ENCODE measurements around the gene CYB561D1. TPM values are rescaled to one million over a fixed set of nuclear protein-coding genes. Genes with fewer than 3 reads are reported as not detected.
A peak's percentile ranks its signal among the peaks of the same experiment; 100 is the strongest.

CYB561D1 gene
- total RNA-seq, 1 donor from 2014 or later: 5.0 TPM

- FAIRE-seq: no peak
These were observed 19.3 kb downstream of the CYB561D1 start for GRCh38 chr1:109513110-109513710.

GRCh38 chr1:109514846-109515245 is 21.0 kb downstream of the CYB561D1 start:
- TF ChIP-seq CTCF (IDR thresholded peaks at IDR 0.05; ENCODE audit: insufficient read depth, low read length, severe bottlenecking): no peak
- no peak for DNase-seq (ENCODE audit: low read depth)
- Histone ChIP-seq H3K36me3 (ENCODE audit: control insufficient read depth, insufficient read depth, low read length) (no peaks in the 10 kb centered on the region), H3K4me3 (ENCODE audit: low read depth, low read length) (no peak overlapping the region), H3K27me3 (ENCODE audit: control insufficient read depth, insufficient read depth, low read length) (peaks cover 2% of the 10 kb centered on the region)
- no peak for FAIRE-seq

More at GRCh38 chr1:109513110-109513710, 19.3 kb downstream of the CYB561D1 start:
- no peak for DNase-seq (ENCODE audit: low read depth)
- Histone ChIP-seq H3K36me3 (ENCODE audit: control insufficient read depth, insufficient read depth, low read length) (no peaks in the 10 kb centered on the region), H3K4me3 (ENCODE audit: low read depth, low read length) (no peak overlapping the region), H3K27me3 (ENCODE audit: control insufficient read depth, insufficient read depth, low read length) (peaks cover 4% of the 10 kb centered on the region)
- no peak for TF ChIP-seq CTCF (IDR thresholded peaks at IDR 0.05; ENCODE audit: insufficient read depth, low read length, severe bottlenecking)

- Histone ChIP-seq H3K4me3 (ENCODE audit: low read depth, low read length) (no peak overlapping the region), H3K27me3 (ENCODE audit: control insufficient read depth, insufficient read depth, low read length) (no peaks in the 10 kb centered on the region), H3K36me3 (ENCODE audit: control insufficient read depth, insufficient read depth, low read length) (no peaks in the 10 kb centered on the region)
- FAIRE-seq (no peak), DNase-seq (ENCODE audit: low read depth) (peak; percentile 21)
- TF ChIP-seq CTCF (IDR thresholded peaks at IDR 0.05; ENCODE audit: insufficient read depth, low read length, severe bottlenecking): no peak
These were observed 23.0 kb downstream of the CYB561D1 start for GRCh38 chr1:109516872-109517271.

- no peaks in the 10 kb centered on the region for H3K36me3 ChIP-seq (ENCODE audit: control insufficient read depth, insufficient read depth, low read length)
- TF ChIP-seq CTCF (IDR thresholded peaks at IDR 0.05; ENCODE audit: insufficient read depth, low read length, severe bottlenecking): no peak
- no peak for FAIRE-seq
- H3K4me3 ChIP-seq (ENCODE audit: low read depth, low read length): no peak overlapping the region
- no peaks in the 10 kb centered on the region for H3K27me3 ChIP-seq (ENCODE audit: control insufficient read depth, insufficient read depth, low read length)
- DNase-seq (ENCODE audit: low read depth): no peak
These were observed 23.4 kb downstream of the CYB561D1 start for GRCh38 chr1:109517337-109517736.

GRCh38 chr1:109521002-109521951 is 27.4 kb downstream of the CYB561D1 start:
- H3K4me3 ChIP-seq (ENCODE audit: low read depth, low read length): no peak overlapping the region
- FAIRE-seq (no peak), DNase-seq (ENCODE audit: low read depth) (no peak)
- TF ChIP-seq CTCF (IDR thresholded peaks at IDR 0.05; ENCODE audit: insufficient read depth, low read length, severe bottlenecking): no peak
- H3K36me3 ChIP-seq (ENCODE audit: control insufficient read depth, insufficient read depth, low read length): no peaks in the 10 kb centered on the region
- no peaks in the 10 kb centered on the region for H3K27me3 ChIP-seq (ENCODE audit: control insufficient read depth, insufficient read depth, low read length)

Measured in bronchial epithelial cell (primary cell).